ENCODE measurements around the gene COL9A3.

The COL9A3 gene

DNA sequence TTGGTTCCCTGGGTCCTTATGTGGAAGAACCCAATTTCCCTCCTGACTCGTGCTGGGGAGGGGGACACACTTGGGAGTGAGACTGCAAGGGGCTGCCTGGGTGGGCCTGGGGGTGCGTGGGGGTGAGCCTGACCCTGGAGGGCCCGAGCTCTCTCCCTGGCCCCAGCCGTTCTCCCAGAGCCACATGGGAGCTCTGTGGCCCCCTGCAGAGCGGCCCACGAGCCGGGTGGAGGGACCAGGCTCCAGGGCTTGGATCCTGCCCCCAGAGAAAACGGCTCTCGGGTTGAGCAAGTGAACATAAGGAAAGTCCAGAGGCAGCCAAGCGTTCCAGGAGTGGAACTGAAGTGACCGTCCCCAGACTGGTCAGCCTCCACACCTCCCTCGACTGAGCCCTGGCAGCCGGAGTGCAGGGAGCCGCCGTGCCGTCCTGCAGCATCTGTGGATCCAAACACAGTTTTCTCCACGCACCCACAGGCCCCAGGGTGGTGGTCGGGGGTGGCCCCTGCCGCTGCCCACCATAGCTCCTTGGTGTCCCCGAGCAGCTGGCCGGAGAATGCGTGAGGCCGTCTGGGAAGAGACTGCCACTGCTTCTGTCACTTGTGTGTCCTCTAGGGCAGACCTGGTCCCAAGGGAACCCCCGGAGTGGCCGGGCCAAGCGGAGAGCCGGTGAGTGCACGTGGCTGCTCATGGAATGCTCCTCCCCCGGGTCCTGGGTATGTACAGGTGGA lies 10.6 kb downstream of the COL9A3 start:
- peaks cover 6% of the 10 kb centered on the region for H3F3A ChIP-seq (ENCODE audit: insufficient read depth, low read length)
- H3K4me3 ChIP-seq (ENCODE audit: low read length), result no peak overlapping the region
- no peaks in the 10 kb centered on the region for H4K20me1 ChIP-seq (ENCODE audit: insufficient read depth, low read length)
- no peak overlapping the region for H2AFZ ChIP-seq (ENCODE audit: low read length)
- no peak overlapping the region for H3K27ac ChIP-seq (ENCODE audit: low read length)
- H3K4me1 ChIP-seq (ENCODE audit: low read length), result peaks cover 12% of the 10 kb centered on the region
- no peak for DNase-seq
- no peak overlapping the region for H3K4me2 ChIP-seq (ENCODE audit: low read depth, low read length)
- TF ChIP-seq, protein P1, sequence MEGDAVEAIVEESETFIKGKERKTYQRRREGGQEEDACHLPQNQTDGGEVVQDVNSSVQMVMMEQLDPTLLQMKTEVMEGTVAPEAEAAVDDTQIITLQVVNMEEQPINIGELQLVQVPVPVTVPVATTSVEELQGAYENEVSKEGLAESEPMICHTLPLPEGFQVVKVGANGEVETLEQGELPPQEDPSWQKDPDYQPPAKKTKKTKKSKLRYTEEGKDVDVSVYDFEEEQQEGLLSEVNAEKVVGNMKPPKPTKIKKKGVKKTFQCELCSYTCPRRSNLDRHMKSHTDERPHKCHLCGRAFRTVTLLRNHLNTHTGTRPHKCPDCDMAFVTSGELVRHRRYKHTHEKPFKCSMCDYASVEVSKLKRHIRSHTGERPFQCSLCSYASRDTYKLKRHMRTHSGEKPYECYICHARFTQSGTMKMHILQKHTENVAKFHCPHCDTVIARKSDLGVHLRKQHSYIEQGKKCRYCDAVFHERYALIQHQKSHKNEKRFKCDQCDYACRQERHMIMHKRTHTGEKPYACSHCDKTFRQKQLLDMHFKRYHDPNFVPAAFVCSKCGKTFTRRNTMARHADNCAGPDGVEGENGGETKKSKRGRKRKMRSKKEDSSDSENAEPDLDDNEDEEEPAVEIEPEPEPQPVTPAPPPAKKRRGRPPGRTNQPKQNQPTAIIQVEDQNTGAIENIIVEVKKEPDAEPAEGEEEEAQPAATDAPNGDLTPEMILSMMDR (IDR thresholded peaks at IDR 0.05; ENCODE audit: low read length), result no peak
- no peak for TF ChIP-seq EZH2phosphoT487 (IDR thresholded peaks at IDR 0.05; ENCODE audit: low read length)
- TF ChIP-seq EZH2 (optimal IDR thresholded peaks at IDR 0.05; ENCODE audit: low read depth, low read length), result no peak
- no peaks in the 10 kb centered on the region for H3K9me2 ChIP-seq (replicated peaks; ENCODE audit: insufficient read depth, low read length)
- H3K27me3 ChIP-seq (replicated peaks; ENCODE audit: insufficient read depth, low read length), result peaks cover 45% of the 10 kb centered on the region
- no peaks in the 10 kb centered on the region for H3K9me3 ChIP-seq (replicated peaks; ENCODE audit: insufficient read depth, low read length)
- no peak overlapping the region for H3K9ac ChIP-seq (ENCODE audit: low read length)
- H3K79me2 ChIP-seq (ENCODE audit: low read length), result no peaks in the 10 kb centered on the region
- no peaks in the 10 kb centered on the region for H3K36me3 ChIP-seq (replicated peaks; ENCODE audit: insufficient read depth, low read length)

DNA sequence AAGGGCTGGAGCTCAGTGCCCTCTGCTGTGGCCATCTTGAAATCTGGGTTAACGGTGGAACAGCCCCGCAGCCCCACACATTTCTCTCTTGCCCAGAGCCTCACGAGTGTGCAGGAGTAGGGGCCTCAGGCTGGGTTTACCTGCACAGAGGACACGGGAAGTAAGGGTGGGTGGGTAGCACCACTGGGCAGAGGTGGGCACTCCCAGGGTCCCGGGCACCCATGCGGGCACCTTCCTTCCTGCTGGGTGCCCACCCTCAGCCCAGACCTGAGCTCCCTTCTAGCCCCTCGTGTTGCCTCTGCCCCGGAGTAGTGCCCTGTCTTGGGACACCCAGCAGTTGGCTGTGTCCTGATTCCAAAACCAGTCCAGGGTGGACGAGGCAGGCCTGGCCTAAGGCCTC lies 11.2 kb downstream of the COL9A3 start:
- DNase-seq, result no peak
- peaks cover 12% of the 10 kb centered on the region for H3F3A ChIP-seq (ENCODE audit: insufficient read depth, low read length)
- no peak overlapping the region for H3K27ac ChIP-seq (ENCODE audit: low read length)
- no peaks in the 10 kb centered on the region for H3K9me2 ChIP-seq (replicated peaks; ENCODE audit: insufficient read depth, low read length)
- no peak overlapping the region for H2AFZ ChIP-seq (ENCODE audit: low read length)
- H3K9ac ChIP-seq (ENCODE audit: low read length), result no peak overlapping the region
- H4K20me1 ChIP-seq (ENCODE audit: insufficient read depth, low read length), result no peaks in the 10 kb centered on the region
- peaks cover 16% of the 10 kb centered on the region for H3K4me1 ChIP-seq (ENCODE audit: low read length)
- no peaks in the 10 kb centered on the region for H3K36me3 ChIP-seq (replicated peaks; ENCODE audit: insufficient read depth, low read length)
- TF ChIP-seq, protein P1 (IDR thresholded peaks at IDR 0.05; ENCODE audit: low read length), result no peak
- TF ChIP-seq EZH2phosphoT487 (IDR thresholded peaks at IDR 0.05; ENCODE audit: low read length) (no peak), EZH2 (optimal IDR thresholded peaks at IDR 0.05; ENCODE audit: low read depth, low read length) (no peak)
- peaks cover 45% of the 10 kb centered on the region for H3K27me3 ChIP-seq (replicated peaks; ENCODE audit: insufficient read depth, low read length)
- H3K4me3 ChIP-seq (ENCODE audit: low read length), result no peak overlapping the region
- H3K9me3 ChIP-seq (replicated peaks; ENCODE audit: insufficient read depth, low read length), result no peaks in the 10 kb centered on the region
- no peak overlapping the region for H3K4me2 ChIP-seq (ENCODE audit: low read depth, low read length)
- H3K79me2 ChIP-seq (ENCODE audit: low read length), result no peaks in the 10 kb centered on the region

DNA sequence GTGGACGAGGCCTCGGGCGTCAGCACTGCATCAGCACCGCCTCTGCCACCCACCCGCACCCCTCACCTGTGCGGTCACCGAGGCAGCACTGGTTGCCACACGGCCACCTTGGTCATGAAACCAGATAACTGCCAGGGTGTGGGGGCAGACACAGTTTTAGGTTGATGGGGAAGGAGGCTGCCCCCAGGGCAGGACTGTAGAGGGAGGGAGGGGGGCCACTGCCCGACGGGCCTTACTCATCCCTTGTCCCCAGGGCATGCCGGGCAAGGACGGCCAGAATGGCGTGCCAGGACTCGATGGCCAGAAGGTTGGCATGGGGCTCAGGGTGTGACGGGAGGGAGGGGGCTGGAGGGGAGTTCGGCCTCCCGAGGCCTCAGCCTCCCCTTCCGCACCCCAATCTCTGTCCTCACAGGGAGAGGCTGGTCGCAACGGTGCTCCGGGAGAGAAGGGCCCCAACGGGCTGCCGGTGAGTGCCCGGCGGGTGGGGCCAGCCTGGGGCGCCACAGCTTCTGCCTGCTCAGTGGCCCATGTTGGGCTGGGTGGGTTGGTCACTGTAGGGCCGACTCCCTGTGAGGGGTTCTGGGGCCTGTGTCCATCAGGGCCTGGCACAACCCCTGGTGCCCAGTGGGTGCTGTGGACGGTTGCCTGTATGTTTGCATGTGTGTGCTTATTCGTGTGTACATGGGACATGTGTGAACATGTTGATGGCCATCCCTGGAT lies 11.8 kb downstream of the COL9A3 start:
- TF ChIP-seq EZH2 (optimal IDR thresholded peaks at IDR 0.05; ENCODE audit: low read depth, low read length), result no peak
- TF ChIP-seq, protein P1 (IDR thresholded peaks at IDR 0.05; ENCODE audit: low read length), result no peak

More for the DNA sequence above, 11.8 kb downstream of the COL9A3 start:
- H4K20me1 ChIP-seq (ENCODE audit: insufficient read depth, low read length), result no peaks in the 10 kb centered on the region
- H2AFZ ChIP-seq (ENCODE audit: low read length), result no peak overlapping the region
- no peak for DNase-seq
- no peaks in the 10 kb centered on the region for H3K9me2 ChIP-seq (replicated peaks; ENCODE audit: insufficient read depth, low read length)
- H3F3A ChIP-seq (ENCODE audit: insufficient read depth, low read length), result peaks cover 13% of the 10 kb centered on the region
- H3K27ac ChIP-seq (ENCODE audit: low read length), result no peak overlapping the region
- H3K4me2 ChIP-seq (ENCODE audit: low read depth, low read length), result no peak overlapping the region
- no peak overlapping the region for H3K9ac ChIP-seq (ENCODE audit: low read length)
- H3K27me3 ChIP-seq (replicated peaks; ENCODE audit: insufficient read depth, low read length), result peaks cover 45% of the 10 kb centered on the region
- H3K79me2 ChIP-seq (ENCODE audit: low read length), result no peaks in the 10 kb centered on the region
- no peaks in the 10 kb centered on the region for H3K36me3 ChIP-seq (replicated peaks; ENCODE audit: insufficient read depth, low read length)
- peaks cover 16% of the 10 kb centered on the region for H3K4me1 ChIP-seq (ENCODE audit: low read length)
- no peaks in the 10 kb centered on the region for H3K9me3 ChIP-seq (replicated peaks; ENCODE audit: insufficient read depth, low read length)
- H3K4me3 ChIP-seq (ENCODE audit: low read length), result no peak overlapping the region

Data from MM.1S (cell line).